ENCODE results near the gene KCNG2. TPM values are rescaled to one million over a fixed set of nuclear protein-coding genes. Genes with fewer than 3 reads are reported as not detected.

KCNG2 gene
- total and polyA plus RNA-seq, 2 of the 8 experiments (the other 6 are each of a cell fraction or from before 2014, with no cell fraction given): 0.19 to 0.74 TPM

DNA sequence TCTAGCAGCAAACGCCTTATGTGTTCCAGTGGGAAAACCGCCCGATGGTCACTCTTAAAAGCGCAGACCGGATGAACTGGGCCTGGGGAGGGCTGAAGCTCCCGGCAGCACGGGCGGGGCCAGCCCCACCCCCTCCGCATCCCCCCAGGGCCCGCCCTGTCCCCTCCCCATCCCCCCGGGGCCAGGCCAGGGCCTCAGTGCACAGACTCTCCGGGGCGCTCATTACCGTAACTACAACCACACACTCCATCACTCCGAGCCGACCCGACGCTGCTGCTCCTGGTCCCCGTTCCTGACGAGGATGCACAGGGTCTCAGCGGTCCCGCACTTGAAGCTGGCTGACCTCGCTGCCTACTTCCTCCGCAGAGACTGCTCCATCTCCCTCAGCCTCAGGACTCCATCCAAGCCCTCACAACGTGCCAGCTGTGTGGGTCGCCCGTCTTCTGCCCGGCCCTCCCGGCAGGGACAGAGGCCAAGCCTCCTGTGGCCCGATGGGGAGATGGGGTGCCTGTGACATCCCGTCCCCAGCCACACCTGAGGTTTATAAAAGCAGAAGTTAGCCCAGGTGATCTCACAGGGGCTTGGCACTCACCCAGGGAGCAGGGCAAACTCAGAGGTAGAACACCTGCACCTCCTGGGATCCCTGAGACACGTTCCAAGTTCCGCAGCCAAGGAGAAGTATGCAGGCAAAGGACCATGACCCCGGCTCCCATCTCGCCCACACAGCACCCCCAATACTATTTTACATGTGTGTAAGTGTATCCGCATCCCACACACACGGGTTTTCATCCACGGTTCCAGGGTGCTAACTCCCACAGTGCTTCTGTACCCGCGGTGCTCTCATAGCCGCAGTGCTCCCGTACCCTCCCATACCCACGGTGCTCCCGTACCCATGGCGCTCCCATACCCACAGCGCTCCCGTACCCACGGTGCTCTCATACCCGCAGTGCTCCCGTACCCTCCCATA lies 117.7 kb downstream of the KCNG2 start (continued):
- TF ChIP-seq CHD7 (IDR thresholded peaks at IDR 0.05; ENCODE audit: insufficient replicate concordance, low read length): no peak
- no peak for TF ChIP-seq RXRA (IDR thresholded peaks at IDR 0.05; ENCODE audit: insufficient read depth, low read depth, low read length)
- no peak for TF ChIP-seq CHD2 (IDR thresholded peaks at IDR 0.05; ENCODE audit: low read length)
- no peak for TF ChIP-seq SUZ12 (IDR thresholded peaks at IDR 0.05; ENCODE audit: low read length)
- TF ChIP-seq SP2 (IDR thresholded peaks at IDR 0.05; ENCODE audit: low read length): no peak
- TF ChIP-seq TBP (IDR thresholded peaks at IDR 0.05; ENCODE audit: low read depth, low read length): no peak
- no peak for TF ChIP-seq FOSL1 (IDR thresholded peaks at IDR 0.05; ENCODE audit: insufficient read depth, low read depth, low read length)
- TF ChIP-seq ASH2L (IDR thresholded peaks at IDR 0.05; ENCODE audit: low read length): no peak
- no peak for TF ChIP-seq POLR2A (IDR thresholded peaks at IDR 0.05; ENCODE audit: control extremely low read depth in 1 of 2, low read depth in 2 of 2, low read length in 2 of 2)
- TF ChIP-seq TEAD4 (IDR thresholded peaks at IDR 0.05; ENCODE audit: low read depth, low read length): no peak
- TF ChIP-seq KDM4A (IDR thresholded peaks at IDR 0.05; ENCODE audit: low read depth, low read length, severe bottlenecking): no peak

Measured in H1 (cell line).